ENCODE results near the gene CEP250. TPM values are rescaled to one million over a fixed set of nuclear protein-coding genes. Genes with fewer than 3 reads are reported as not detected.

The CEP250 gene
- total RNA-seq, 1 experiment from 2014 or later: 42.3 TPM

DNA sequence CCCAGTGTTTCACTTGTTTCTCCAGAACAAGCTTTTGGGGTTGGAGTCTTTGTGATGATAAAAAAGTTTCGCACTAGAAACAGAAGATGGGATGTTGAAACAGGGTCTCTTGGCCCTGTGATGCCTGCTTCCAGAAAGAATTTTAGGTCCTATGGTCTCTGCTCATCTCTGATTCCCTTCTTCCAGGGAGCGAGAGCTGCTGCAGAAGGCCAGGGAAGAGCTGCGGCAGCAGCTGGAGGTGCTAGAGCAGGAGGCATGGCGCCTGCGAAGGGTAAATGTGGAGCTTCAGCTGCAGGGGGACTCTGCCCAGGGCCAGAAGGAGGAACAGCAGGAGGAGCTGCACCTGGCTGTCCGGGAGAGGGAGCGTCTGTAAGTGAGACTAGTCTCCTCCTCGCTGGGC is 18.3 kb downstream of the CEP250 start:
- RAD21 ChIA-PET (ENCODE audit: low non-redundant PET in 1 of 2, low total read pairs in 2 of 2, uncharacterized antibody in 2 of 2, unreplicated experiment in 2 of 2): no interaction called here
- CTCF ChIA-PET: interaction anchor here (2.0 kb wide), 1 partner anchor 10 kb away, joined by 6 read pairs; no protein-coding TSS in a partner anchor
- BruUV-seq (replicated peaks): no TSS peak
- Histone ChIP-seq H3K9me2 (ENCODE audit: insufficient read depth) (no peaks in the 10 kb centered on the region), H3K36me3 (ENCODE audit: control insufficient read depth in 1 of 2, insufficient read depth in 2 of 2, low read length in 2 of 2) (peaks cover 33 to 61% of the 10 kb centered on the region in 2 experiments), H4K20me1 (ENCODE audit: insufficient read depth) (no peaks in the 10 kb centered on the region), H3K27ac (ENCODE audit: low read depth, low read length) (no peak overlapping the region), H2AFZ (ENCODE audit: low read depth, low read length, poor library complexity, severe bottlenecking) (no peak overlapping the region), H3K4me3 (replicated peaks in 1 of 2; ENCODE audit: low read depth in 1 of 2, low read length in 2 of 2) (no peak overlapping the region), H3K9ac (ENCODE audit: low read length) (no peak overlapping the region), H3K27me3 (ENCODE audit: insufficient read depth, low read length) (no peaks in the 10 kb centered on the region), H3K4me1 (ENCODE audit: control insufficient read depth in 1 of 2, insufficient read depth in 2 of 2, low read length in 2 of 2) (peaks cover 0 to 4% of the 10 kb centered on the region in 2 experiments; a peak in 2 of 4 replicates), H3K4me2 (ENCODE audit: low read length) (no peak overlapping the region), H3K9me3 (ENCODE audit: control insufficient read depth in 1 of 2, insufficient read depth in 1 of 2, low read depth in 1 of 2, low read length in 2 of 2) (no peaks in the 10 kb centered on the region), H3K79me2 (ENCODE audit: insufficient read depth, low read length) (no peaks in the 10 kb centered on the region)
- no peak for TF ChIP-seq POLR2AphosphoS5 (IDR thresholded peaks at IDR 0.05; ENCODE audit: low read depth, low read length)
- no peak for TF ChIP-seq SRF (IDR thresholded peaks at IDR 0.05; ENCODE audit: low read depth)
- TF ChIP-seq ZFX (IDR thresholded peaks at IDR 0.05): no peak
- TF ChIP-seq TCF7L2 (IDR thresholded peaks at IDR 0.05; ENCODE audit: borderline replicate concordance, extremely low read depth, insufficient read depth, insufficient read length): no peak
- no peak for TF ChIP-seq SIN3A (IDR thresholded peaks at IDR 0.05; ENCODE audit: low read depth)
- intact Hi-C loops (cut with micrococcal nuclease): no loop called here
- ATAC-seq: no peak
- DNase-seq (ENCODE audit: low read depth, low spot score): no peak
- POLR2A ChIA-PET: no interaction called here

DNA sequence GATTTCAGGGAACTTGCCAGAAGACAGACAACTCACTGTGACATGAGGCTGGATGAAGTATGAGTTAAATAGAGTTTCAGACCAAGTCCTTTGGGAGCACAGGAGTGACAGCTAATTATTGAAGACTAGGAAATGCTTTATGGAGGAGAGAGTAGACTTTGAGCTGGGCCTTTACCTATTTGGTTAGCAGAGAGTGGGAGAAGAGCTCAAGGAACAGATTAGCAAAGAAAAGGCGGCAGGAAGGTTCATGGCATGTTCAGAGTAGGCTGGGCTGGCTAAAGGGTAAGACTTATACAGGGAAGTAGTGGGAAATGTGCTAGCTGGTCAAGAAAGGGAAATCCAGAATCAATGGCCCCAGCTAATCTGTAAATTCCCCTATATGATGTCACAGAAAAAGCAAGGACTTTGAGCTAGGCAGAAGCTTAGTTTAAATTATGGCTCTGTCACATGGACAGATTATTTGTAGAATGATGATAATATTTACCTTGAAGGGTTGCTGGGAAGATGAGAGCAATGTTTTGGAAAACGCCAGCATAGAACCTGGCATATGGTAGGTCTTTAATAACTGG is 19.0 kb downstream of the CEP250 start:
- Histone ChIP-seq H3K27me3 (ENCODE audit: insufficient read depth, low read length) (no peaks in the 10 kb centered on the region), H2AFZ (ENCODE audit: low read depth, low read length, poor library complexity, severe bottlenecking) (no peak overlapping the region), H3K4me1 (ENCODE audit: control insufficient read depth in 1 of 2, insufficient read depth in 2 of 2, low read length in 2 of 2) (no peaks in the 10 kb centered on the region), H3K4me2 (ENCODE audit: low read length) (no peak overlapping the region), H3K27ac (ENCODE audit: low read depth, low read length) (no peak overlapping the region), H3K4me3 (replicated peaks in 1 of 2; ENCODE audit: low read depth in 1 of 2, low read length in 2 of 2) (no peak overlapping the region), H3K9ac (ENCODE audit: low read length) (no peak overlapping the region), H4K20me1 (ENCODE audit: insufficient read depth) (no peaks in the 10 kb centered on the region), H3K9me2 (ENCODE audit: insufficient read depth) (no peaks in the 10 kb centered on the region), H3K79me2 (ENCODE audit: insufficient read depth, low read length) (no peaks in the 10 kb centered on the region), H3K9me3 (ENCODE audit: control insufficient read depth in 1 of 2, insufficient read depth in 1 of 2, low read depth in 1 of 2, low read length in 2 of 2) (no peaks in the 10 kb centered on the region), H3K36me3 (ENCODE audit: control insufficient read depth in 1 of 2, insufficient read depth in 2 of 2, low read length in 2 of 2) (peaks cover 40 to 63% of the 10 kb centered on the region in 2 experiments)
- intact Hi-C loops (cut with micrococcal nuclease): no loop called here
- ATAC-seq: no peak
- ChIA-PET CTCF (interaction anchor here (2.0 kb wide), 1 partner anchor 11 kb away, joined by 6 read pairs; no protein-coding TSS in a partner anchor), POLR2A (no interaction called here), RAD21 (ENCODE audit: low non-redundant PET in 1 of 2, low total read pairs in 2 of 2, uncharacterized antibody in 2 of 2, unreplicated experiment in 2 of 2) (no interaction called here)
- DNase-seq (ENCODE audit: low read depth, low spot score): no peak
- TF ChIP-seq ATF3 (IDR thresholded peaks at IDR 0.05) (no peak), FOSL1 (IDR thresholded peaks at IDR 0.05; ENCODE audit: low read depth) (no peak), YY1 (IDR thresholded peaks at IDR 0.05; ENCODE audit: extremely low read depth, insufficient replicate concordance, low read depth, low read length) (no peak), JUND (IDR thresholded peaks at IDR 0.05) (no peak), CEBPB (IDR thresholded peaks at IDR 0.05; ENCODE audit: low read depth) (no peak)
- TSS peak; percentile 27 for BruUV-seq (replicated peaks)

Measured in HCT116 (cell line).